Left cardiac atrium (tissue), 4 donors: ENCODE results near the gene CLEC2B. TPM values are rescaled to one million over a fixed set of nuclear protein-coding genes. Genes with fewer than 3 reads are reported as not detected.
"Not testable (repeated sequence)": the region's sequence is repeated elsewhere in the genome, so short reads cannot be mapped to it uniquely, and the experiment has no call there.

Source experiments
- ATAC-seq, 2 donors: fragments of 200-7000 bp; cut with Tn5 transposase; one replicate each; pipeline ENCODE4 v1.9.1; 2020; ENCODE audit warnings: mild to moderate bottlenecking in 2 of 2, moderate library complexity in 2 of 2
- DNase-seq: peaks from one replicate; pipeline ENCODE4 v3.0.0-alpha.2; 2020
- intact Hi-C, 2 donors: fragments of 100-400 bp; cut with DNase I; formaldehyde crosslinking; loops; one replicate each; pipeline versions ENCODE4 v1.14.1 to v1.15.1; 2022 to 2023
- long read RNA-seq: library from polyadenylated mRNA; unstranded; transcript quantifications from one replicate; pipeline ENCODE4 v2.0.0, GENCODE V29; 2021
- total RNA-seq, 2 donors: library from RNA; stranded (reverse); fragmentation: NEBNext Ultra II Directional; extraction: Animal tissue kit (Norgen Biotek cat#: 25700); gene quantifications; one replicate each; pipeline ENCODE4 v1.2.1, GENCODE V29; 2021
- donor health status: DM: no; HTN: yes; CAD: no.
- donor health status: DM: no; HTN: yes; CAD: no; lungs with severe emphysema.
- donor health status: DM: yes; HTN: yes; CAD: no.
- donor health status: Dilated cardiomyopathy.

CLEC2B gene
- 1 to 10 TPM; 3.9 to 8.6 TPM for total RNA-seq
- long read RNA-seq, partial matches to known transcripts, result 0 of 1 reads
- long read RNA-seq, other reads (novel, unspliced or antisense), result 0 of 1 reads

GRCh38 chr12:9869307-9870161 is at the start of gene CLEC2B:
Gene CLEC2B (minus strand): TSS chr12:9869354.
- peak; percentile 64 to 82 for ATAC-seq
- intact Hi-C loops, result no loop called here
- DNase-seq, result no peak

DNA sequence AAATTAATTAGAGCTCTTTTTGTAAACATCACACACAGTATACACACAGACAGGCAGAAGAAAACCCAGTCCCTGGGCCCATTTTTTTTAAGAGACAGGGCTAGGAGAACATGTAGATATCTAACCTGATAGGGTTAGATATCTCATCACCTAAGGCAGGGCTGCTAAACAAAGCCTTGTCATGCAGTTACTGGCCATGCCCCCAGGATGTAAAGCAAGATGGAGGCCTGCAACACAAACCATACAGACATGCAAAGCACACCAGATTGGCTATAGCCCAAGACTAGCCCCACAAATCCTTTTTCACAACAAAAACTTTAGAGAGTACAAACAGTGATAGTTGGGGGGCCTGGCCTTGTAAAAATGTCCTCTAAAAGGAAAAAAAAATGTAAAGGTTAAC is 42.6 kb upstream of the CLEC2B start:
- intact Hi-C loops, result loop anchor here in 1 of 2 donors (10.0 kb wide), 1 partner anchor 157 kb away; no protein-coding TSS in a partner anchor
- no peak for ATAC-seq
- DNase-seq, result no peak

- ATAC-seq (no peak), DNase-seq (no peak)
- intact Hi-C loops, result loop anchor here in 1 of 2 donors (10.0 kb wide), 1 partner anchor 156 kb away; no protein-coding TSS in a partner anchor
Measured at GRCh38 chr12:9910716-9911421, 41.7 kb upstream of the CLEC2B start.

DNA sequence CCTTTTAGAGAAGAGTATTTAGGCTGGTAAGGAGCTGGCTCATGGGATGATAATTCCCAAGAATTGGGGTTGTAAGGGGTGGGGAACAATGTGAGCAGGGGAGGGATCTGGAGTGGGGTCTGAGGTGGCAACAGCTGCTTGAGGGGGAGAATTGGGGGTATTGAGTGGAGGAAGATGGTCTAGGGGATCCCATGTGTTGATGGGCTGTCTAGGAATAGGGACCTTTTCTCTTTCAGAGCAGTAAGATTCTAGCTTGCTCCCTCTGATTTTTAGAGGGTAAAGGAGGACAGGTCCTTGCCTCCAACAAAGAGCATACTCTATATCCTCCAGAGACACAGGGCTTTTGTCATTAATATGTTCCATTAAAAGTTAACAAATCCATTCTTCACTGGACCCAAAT is 40.6 kb upstream of the CLEC2B start:
- ATAC-seq, result no peak
- DNase-seq, result no peak
- intact Hi-C loops, result loop anchor here in 1 of 2 donors (10.0 kb wide), 1 partner anchor 155 kb away; no protein-coding TSS in a partner anchor

DNA sequence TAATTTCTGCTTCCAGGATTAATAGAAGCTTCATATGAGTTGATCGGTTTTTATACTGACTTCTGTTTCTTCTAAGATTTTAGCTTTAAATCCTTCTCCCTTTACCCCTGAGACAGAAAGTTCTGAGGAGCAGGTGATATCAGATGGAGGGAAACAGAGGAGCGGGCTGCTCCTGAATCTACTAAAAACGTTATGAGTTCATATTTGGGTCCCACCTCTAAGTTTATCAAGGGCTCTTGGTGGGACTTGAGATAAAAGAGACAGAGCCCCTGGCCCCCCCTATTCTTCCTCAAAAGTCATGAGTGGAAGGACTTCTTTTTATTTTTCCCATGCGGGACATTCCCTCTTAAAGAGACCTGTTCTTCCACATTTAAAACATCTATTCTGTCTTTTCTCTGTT is 39.2 kb upstream of the CLEC2B start:
- intact Hi-C loops, result no loop called here
- no peak for ATAC-seq
- no peak for DNase-seq

DNA sequence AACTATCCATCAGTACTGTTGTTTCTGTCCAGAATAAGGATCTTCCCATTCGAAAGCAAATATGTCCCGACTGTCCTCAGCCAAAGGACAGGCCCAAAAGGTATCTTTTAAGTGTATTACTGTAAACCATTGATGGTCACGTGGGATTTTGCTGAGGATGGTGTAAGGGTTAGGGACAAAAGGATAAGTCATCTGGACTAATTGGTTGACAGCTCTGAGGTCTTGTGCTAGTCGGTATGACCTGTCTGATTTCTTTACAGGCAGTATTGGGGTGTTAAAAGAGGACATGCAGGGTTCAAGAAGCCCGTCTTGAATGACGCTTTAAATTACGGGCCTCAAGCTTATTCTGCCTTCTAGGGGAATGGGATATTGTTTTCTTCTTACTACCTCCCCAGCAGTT is 38.6 kb upstream of the CLEC2B start:
- no peak for DNase-seq
- intact Hi-C loops, result no loop called here
- ATAC-seq, result no peak

GRCh38 chr12:9906873-9907272 is 37.7 kb upstream of the CLEC2B start:
- ATAC-seq (peak in 1 of 2 donors; percentile 57), DNase-seq (no peak)
- intact Hi-C loops, result no loop called here

- DNase-seq (no peak), ATAC-seq (no peak)
- intact Hi-C loops, result no loop called here
Measured at GRCh38 chr12:9902539-9903228, 33.5 kb upstream of the CLEC2B start.

DNA sequence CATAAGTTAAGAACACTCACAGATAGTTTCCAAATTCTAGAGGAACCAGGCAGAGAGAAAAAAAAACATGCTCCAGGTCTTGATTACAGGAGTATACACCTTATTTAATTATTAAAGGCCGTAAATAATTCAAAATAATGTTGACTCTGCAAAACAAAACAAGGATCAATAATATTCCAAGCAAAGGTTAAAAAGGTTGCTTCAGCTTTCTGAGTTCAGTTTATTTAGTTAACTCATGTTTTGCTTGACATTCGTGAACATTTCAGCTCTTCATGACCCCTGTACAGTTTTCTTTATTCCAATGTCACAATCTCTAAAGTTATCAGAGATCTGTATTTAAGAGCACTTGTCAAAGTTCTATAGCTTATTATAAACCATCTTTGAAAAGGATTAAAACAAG is 31.8 kb upstream of the CLEC2B start:
- DNase-seq, result no peak
- ATAC-seq, result no peak
- intact Hi-C loops, result no loop called here

- ATAC-seq (no peak), DNase-seq (no peak)
- intact Hi-C loops, result no loop called here
Measured at GRCh38 chr12:9899209-9899608, 30.1 kb upstream of the CLEC2B start.

GRCh38 chr12:9897535-9897934 is 28.4 kb upstream of the CLEC2B start:
- intact Hi-C loops, result no loop called here
- DNase-seq, result no peak
- no peak for ATAC-seq

DNA sequence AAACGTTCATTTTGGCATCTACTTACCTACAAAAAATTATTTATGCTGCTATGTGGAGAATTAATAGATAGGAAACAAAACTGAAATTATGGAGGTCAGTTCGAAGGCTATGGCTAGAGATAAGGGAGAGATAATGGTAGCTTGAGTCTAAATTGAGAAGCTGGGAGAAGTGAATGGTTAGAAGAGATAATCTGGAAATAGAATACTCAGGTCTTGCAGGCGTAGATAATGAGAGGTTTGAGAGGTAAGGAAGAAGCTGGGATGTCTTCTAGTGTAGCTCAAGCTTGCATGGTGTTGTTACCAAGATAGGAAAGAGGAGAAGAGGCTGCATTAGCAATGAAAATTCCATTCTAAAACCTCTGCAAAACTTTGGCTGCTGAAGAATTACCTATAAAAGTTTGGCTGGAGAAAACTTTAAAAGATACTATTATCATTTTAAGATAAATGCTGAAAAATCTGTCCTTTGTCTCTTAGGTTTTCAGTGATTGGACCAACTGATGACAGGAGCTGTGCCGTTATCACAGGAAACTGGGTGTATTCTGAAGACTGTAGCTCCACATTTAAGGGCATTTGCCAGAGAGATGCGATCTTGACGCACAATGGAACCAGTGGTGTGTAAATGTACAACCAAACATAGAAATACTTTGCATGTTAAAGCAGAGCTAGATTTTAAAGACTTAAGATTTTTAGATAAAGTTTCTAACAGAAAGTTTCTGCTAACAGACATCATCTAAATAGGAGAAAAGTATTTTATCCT is 26.2 kb upstream of the CLEC2B start:
- DNase-seq (no peak), ATAC-seq (no peak)
- intact Hi-C loops, result no loop called here

DNA sequence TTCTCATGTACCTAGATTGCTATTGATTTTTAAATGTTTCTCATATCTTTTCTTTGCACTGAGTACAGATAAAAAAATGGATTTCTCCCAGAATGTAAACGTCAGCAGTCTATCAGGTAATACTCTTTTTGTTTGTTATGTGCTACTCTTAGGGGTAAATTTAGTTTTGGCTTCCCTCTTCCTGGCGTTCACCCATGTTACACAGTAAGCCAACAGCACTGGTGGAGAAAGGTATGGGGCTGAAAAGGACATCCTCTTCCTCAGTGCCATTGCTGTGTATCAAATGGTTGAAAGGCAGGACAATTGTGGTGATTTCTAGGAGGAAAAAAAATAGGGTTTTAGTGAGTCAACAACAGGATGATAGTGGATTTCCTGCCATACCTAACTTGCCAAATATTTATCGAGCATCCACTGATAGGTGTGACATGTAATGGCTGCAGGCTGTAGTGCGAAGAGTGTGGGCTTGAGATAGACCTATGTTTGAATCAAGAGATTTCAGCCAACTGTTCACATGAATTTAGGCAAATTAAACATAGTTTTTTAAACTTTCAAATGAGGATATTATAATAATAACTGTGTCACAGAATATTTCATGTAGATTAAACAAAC is 19.6 kb upstream of the CLEC2B start:
- intact Hi-C loops, result no loop called here
- no peak for DNase-seq
- ATAC-seq, result no peak

DNA sequence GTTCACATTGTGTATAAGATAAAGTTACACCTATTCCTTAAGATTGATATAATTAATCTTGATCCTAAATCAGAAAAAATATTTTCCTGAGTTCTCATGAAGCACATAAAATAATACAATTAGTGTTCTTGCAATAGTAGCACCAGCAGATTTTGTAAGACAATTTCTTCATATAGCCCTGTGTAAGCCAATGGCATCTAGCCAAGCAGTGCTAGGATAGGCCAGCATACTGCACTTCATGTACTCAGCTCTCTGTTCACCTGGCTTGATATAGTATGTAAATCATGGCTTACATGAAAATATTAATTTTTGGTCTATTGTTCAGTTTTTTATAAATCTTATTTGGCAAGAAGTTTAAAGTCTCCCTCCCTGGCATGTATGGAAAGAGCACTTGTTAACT is 14.0 kb upstream of the CLEC2B start:
- intact Hi-C loops, result no loop called here
- DNase-seq (no peak), ATAC-seq (no peak)

GRCh38 chr12:9881988-9882387 is 12.8 kb upstream of the CLEC2B start:
- DNase-seq (no peak), ATAC-seq (no peak)
- intact Hi-C loops, result no loop called here

GRCh38 chr12:9881246-9881645 is 12.1 kb upstream of the CLEC2B start, which contains the start of gene KLRF2:
Gene KLRF2 (plus strand): TSS chr12:9881489. CDS start chr12:9881596, 107 bp downstream.
- DNase-seq, result no peak
- intact Hi-C loops, result no loop called here
- no peak for ATAC-seq

GRCh38 chr12:9880532-9881078 is 11.5 kb upstream of the CLEC2B start:
- intact Hi-C loops, result no loop called here
- DNase-seq, result no peak
- ATAC-seq, result no peak

- ATAC-seq, DNase-seq, intact Hi-C loops: not testable (repeated sequence)
Measured at GRCh38 chr12:9876120-9876519, 7.0 kb upstream of the CLEC2B start.
